Fibroblast of gingiva (primary cell): ENCODE results near the gene HAPSTR1.
"Not testable (repeated sequence)": the region's sequence is repeated elsewhere in the genome, so short reads cannot be mapped to it uniquely, and the experiment has no call there.

Source experiments
- DNase-seq: peaks from one replicate; pipeline ENCODE4 v3.0.0-alpha.2; 2011; ENCODE audit warnings: low read depth

Gene HAPSTR1

GRCh38 chr16:9071377-9071776 is 20.1 kb upstream of the HAPSTR1 start:
- no peak for DNase-seq

GRCh38 chr16:9072806-9073341 is 18.6 kb upstream of the HAPSTR1 start:
- DNase-seq: peak; percentile 80

GRCh38 chr16:9075299-9076071 is 16.0 kb upstream of the HAPSTR1 start:
- no peak for DNase-seq

- DNase-seq: no peak
These were observed 14.2 kb upstream of the HAPSTR1 start for GRCh38 chr16:9077091-9077809.

- peak; percentile 82 for DNase-seq
These were observed 12.7 kb upstream of the HAPSTR1 start for GRCh38 chr16:9078467-9079429.

- no peak for DNase-seq
These were observed 12.0 kb upstream of the HAPSTR1 start for GRCh38 chr16:9079430-9079812.

GRCh38 chr16:9081158-9081557 is 10.3 kb upstream of the HAPSTR1 start:
- DNase-seq: no peak

GRCh38 chr16:9081843-9082242 is 9.6 kb upstream of the HAPSTR1 start:
- DNase-seq: no peak

GRCh38 chr16:9082422-9082821 is 9.0 kb upstream of the HAPSTR1 start:
- no peak for DNase-seq

- DNase-seq: not testable (repeated sequence)
These were observed 3.7 kb upstream of the HAPSTR1 start for GRCh38 chr16:9087733-9088132.

GRCh38 chr16:9088848-9089247 is 2.6 kb upstream of the HAPSTR1 start:
- DNase-seq: no peak

- DNase-seq: no peak
These were observed 1.8 kb upstream of the HAPSTR1 start for GRCh38 chr16:9089660-9090059.

- DNase-seq: no peak
These were observed 1.1 kb upstream of the HAPSTR1 start for GRCh38 chr16:9090101-9090959.

GRCh38 chr16:9091867-9092281 is 430 bp downstream of the HAPSTR1 start:
- peak; percentile 22 for DNase-seq

GRCh38 chr16:9092282-9092977 is 986 bp downstream of the HAPSTR1 start:
- DNase-seq: no peak

GRCh38 chr16:9092978-9093344 is 1.5 kb downstream of the HAPSTR1 start:
- no peak for DNase-seq

- DNase-seq: no peak
These were observed 2.8 kb downstream of the HAPSTR1 start for GRCh38 chr16:9094011-9094846.

GRCh38 chr16:9095171-9095570 is 3.7 kb downstream of the HAPSTR1 start:
- DNase-seq: no peak

- DNase-seq: no peak
These were observed 4.4 kb downstream of the HAPSTR1 start for GRCh38 chr16:9095656-9096397.
